Panc1 (cell line): ENCODE results near the gene GCAT. TPM values are rescaled to one million over a fixed set of nuclear protein-coding genes. Genes with fewer than 3 reads are reported as not detected.

Source experiments
- ATAC-seq: fragments of 200-7000 bp; cut with Tn5 transposase; 2 replicates; pipeline ENCODE4 v1.9.1; 2020; ENCODE audit warnings: mild to moderate bottlenecking, moderate library complexity
- BruUV-seq: library from RNA; stranded (reverse); fragments of 400-500 nt; replicated peaks from 2 replicates; lab custom pipeline; 2021; lab: Mats Ljungman, UMichigan
- CTCF ChIA-PET: fragments of 300-600 bp; sonication (Branson Sonifier 250); formaldehyde crosslinking; loops from one replicate; lab custom pipeline; 2022; ENCODE audit warnings: antibody characterized with exemption; lab: Charles Lee
- POLR2A ChIA-PET: fragments of 300-600 bp; sonication (Branson Sonifier 250); formaldehyde crosslinking; loops from one replicate; lab custom pipeline; 2022; ENCODE audit warnings: antibody characterized with exemption; lab: Charles Lee
- DNase-seq: peaks from one replicate; pipeline ENCODE4 v3.0.0-alpha.2; 2010; ENCODE audit warnings: low read depth, low spot score
- H3K27ac ChIP-seq: 2 replicates; pipeline ENCODE4 v1.5.1; 2011; ENCODE audit warnings: mild to moderate bottlenecking, low read length, inconsistent platforms
- H3K27me3 ChIP-seq: fragments of 200-500 bp; sonication (Bioruptor generic); 2 replicates; pipeline ENCODE4 v1.6.0; 2014; ENCODE audit warnings: low read length, inconsistent platforms; ENCODE audit not compliant: control insufficient read depth, insufficient read depth
- H3K36me3 ChIP-seq: fragments of 200-500 bp; sonication (Bioruptor generic); 2 replicates; pipeline ENCODE4 v1.5.1; 2014; ENCODE audit warnings: inconsistent platforms, mild to moderate bottlenecking, low read length, moderate library complexity; ENCODE audit not compliant: control insufficient read depth, insufficient read depth
- H3K4me1 ChIP-seq: 2 replicates; pipeline ENCODE4 v1.5.1; 2011; ENCODE audit warnings: inconsistent platforms, mild to moderate bottlenecking, low read length, moderate library complexity; ENCODE audit not compliant: control insufficient read depth, insufficient read depth
- H3K4me3 ChIP-seq, 2 experiments: 2 replicates each; pipeline ENCODE4 v1.5.1; 2011 to 2012; ENCODE audit warnings: low read depth in 2 of 2, low read length in 2 of 2, mild to moderate bottlenecking in 2 of 2, inconsistent platforms in 1 of 2, moderate library complexity in 1 of 2
- H3K9me3 ChIP-seq: fragments of 200-500 bp; sonication (Bioruptor generic); 2 replicates; pipeline ENCODE4 v1.5.1; 2014; ENCODE audit warnings: low read depth, mild to moderate bottlenecking, inconsistent platforms, low read length, moderate library complexity; ENCODE audit not compliant: control insufficient read depth, insufficient read depth
- POLR2AphosphoS5 ChIP-seq: IDR thresholded peaks from 2 replicates; pipeline ENCODE4 v1.6.1; 2012; ENCODE audit warnings: mild to moderate bottlenecking, low read depth, low read length, moderate library complexity
- SIN3A ChIP-seq: IDR thresholded peaks from 2 replicates; pipeline ENCODE4 v1.6.1; 2012; ENCODE audit warnings: low read depth, mild to moderate bottlenecking, low read length, moderate library complexity, borderline replicate concordance; ENCODE audit not compliant: insufficient read depth
- TCF7L2 ChIP-seq: IDR thresholded peaks from 2 replicates; pipeline ENCODE4 v1.6.1; 2011; ENCODE audit warnings: mild to moderate bottlenecking, low read depth, low read length, inconsistent platforms
- in situ Hi-C: cut with HindIII; loops from 2 replicates; pipeline ENCODE4 v1.10.0; 2016; ENCODE audit warnings: low sequenced_read_pairs, low pct_unique_long_range_greater_than_20kb
- intact Hi-C: fragments of 100-400 bp; cut with micrococcal nuclease; formaldehyde crosslinking; loops from one replicate; pipeline ENCODE4 v1.10.0; 2022; ENCODE audit not compliant: unreplicated experiment
- total RNA-seq: library from RNA; stranded (reverse); gene quantifications from one replicate; pipeline ENCODE4 v1.2.1, GENCODE V29; 2021; ENCODE audit not compliant: unreplicated experiment
- TF ChIP-seq, protein P1 (sequence below): fragments of 450-650 bp; IDR thresholded peaks from 2 replicates; pipeline ENCODE4 v1.5.1; 2017; ENCODE audit warnings: mild to moderate bottlenecking
- TF ChIP-seq, protein P2 (sequence below), 2 experiments: IDR thresholded peaks; 2 replicates each; pipeline ENCODE4 v1.6.1; 2011 to 2012; ENCODE audit warnings: low read depth in 2 of 2, control low read depth in 1 of 2, low read length in 1 of 2, mild to moderate bottlenecking in 1 of 2, moderate library complexity in 1 of 2; ENCODE audit not compliant: insufficient read depth in 1 of 2

GCAT gene
- total RNA-seq, 1 experiment from 2014 or later: 11.2 TPM

DNA sequence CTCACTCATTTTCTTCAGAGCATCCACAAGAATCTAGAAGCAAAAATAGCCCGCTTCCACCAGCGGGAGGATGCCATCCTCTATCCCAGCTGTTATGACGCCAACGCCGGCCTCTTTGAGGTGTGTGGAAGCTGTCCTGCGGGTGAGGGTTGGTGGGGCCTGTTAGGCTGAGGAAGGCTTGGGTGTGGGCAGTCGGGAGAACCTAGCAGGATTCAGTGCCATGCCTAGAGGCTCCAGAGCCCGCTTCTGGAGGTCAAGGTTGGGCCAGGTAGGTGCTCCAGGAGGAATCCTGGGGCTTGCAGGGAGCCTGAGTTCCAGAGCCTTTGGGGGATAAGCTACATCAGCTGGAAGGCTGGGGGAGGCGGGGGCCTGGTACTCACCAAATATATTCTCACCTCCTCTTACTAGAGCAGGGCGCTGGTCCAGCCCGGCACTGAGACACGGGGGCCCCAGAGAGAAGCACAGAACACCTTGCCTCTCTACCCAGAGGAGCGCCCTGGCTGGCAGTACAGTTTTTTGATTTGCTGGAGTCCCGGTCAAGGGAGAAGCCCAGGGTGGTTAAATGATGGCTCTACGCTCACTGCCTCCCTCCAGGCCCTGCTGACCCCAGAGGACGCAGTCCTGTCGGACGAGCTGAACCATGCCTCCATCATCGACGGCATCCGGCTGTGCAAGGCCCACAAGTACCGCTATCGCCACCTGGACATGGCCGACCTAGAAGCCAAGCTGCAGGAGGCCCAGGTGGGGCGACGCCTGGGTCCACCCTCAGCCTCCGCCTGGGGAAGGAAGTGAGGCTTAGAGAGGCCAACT, 5.3 kb downstream of the GCAT start:
- BruUV-seq: no TSS peak
- Histone ChIP-seq H3K4me1 (no peaks in the 10 kb centered on the region), H3K27me3 (no peaks in the 10 kb centered on the region), H3K27ac (no peak overlapping the region), H3K9me3 (no peaks in the 10 kb centered on the region), H3K4me3 (no peak overlapping the region), H3K36me3 (no peaks in the 10 kb centered on the region)
- DNase-seq (no peak), ATAC-seq (no peak)
- ChIA-PET POLR2A (interaction anchor here (0.5 kb wide), 1 partner anchor 92 kb away, joined by 3 read pairs; no protein-coding TSS in a partner anchor), CTCF (no interaction called here)
- intact Hi-C loops: no loop called here
- no peak for TF ChIP-seq POLR2AphosphoS5
- TF ChIP-seq TCF7L2: no peak
- TF ChIP-seq, protein P1, sequence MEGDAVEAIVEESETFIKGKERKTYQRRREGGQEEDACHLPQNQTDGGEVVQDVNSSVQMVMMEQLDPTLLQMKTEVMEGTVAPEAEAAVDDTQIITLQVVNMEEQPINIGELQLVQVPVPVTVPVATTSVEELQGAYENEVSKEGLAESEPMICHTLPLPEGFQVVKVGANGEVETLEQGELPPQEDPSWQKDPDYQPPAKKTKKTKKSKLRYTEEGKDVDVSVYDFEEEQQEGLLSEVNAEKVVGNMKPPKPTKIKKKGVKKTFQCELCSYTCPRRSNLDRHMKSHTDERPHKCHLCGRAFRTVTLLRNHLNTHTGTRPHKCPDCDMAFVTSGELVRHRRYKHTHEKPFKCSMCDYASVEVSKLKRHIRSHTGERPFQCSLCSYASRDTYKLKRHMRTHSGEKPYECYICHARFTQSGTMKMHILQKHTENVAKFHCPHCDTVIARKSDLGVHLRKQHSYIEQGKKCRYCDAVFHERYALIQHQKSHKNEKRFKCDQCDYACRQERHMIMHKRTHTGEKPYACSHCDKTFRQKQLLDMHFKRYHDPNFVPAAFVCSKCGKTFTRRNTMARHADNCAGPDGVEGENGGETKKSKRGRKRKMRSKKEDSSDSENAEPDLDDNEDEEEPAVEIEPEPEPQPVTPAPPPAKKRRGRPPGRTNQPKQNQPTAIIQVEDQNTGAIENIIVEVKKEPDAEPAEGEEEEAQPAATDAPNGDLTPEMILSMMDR: no peak
- TF ChIP-seq, protein P2, sequence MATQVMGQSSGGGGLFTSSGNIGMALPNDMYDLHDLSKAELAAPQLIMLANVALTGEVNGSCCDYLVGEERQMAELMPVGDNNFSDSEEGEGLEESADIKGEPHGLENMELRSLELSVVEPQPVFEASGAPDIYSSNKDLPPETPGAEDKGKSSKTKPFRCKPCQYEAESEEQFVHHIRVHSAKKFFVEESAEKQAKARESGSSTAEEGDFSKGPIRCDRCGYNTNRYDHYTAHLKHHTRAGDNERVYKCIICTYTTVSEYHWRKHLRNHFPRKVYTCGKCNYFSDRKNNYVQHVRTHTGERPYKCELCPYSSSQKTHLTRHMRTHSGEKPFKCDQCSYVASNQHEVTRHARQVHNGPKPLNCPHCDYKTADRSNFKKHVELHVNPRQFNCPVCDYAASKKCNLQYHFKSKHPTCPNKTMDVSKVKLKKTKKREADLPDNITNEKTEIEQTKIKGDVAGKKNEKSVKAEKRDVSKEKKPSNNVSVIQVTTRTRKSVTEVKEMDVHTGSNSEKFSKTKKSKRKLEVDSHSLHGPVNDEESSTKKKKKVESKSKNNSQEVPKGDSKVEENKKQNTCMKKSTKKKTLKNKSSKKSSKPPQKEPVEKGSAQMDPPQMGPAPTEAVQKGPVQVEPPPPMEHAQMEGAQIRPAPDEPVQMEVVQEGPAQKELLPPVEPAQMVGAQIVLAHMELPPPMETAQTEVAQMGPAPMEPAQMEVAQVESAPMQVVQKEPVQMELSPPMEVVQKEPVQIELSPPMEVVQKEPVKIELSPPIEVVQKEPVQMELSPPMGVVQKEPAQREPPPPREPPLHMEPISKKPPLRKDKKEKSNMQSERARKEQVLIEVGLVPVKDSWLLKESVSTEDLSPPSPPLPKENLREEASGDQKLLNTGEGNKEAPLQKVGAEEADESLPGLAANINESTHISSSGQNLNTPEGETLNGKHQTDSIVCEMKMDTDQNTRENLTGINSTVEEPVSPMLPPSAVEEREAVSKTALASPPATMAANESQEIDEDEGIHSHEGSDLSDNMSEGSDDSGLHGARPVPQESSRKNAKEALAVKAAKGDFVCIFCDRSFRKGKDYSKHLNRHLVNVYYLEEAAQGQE (IDR thresholded peaks at IDR 0.05; ENCODE audit: insufficient read depth in 1 of 2, low read depth in 2 of 2, low read length in 1 of 2): no peak
- no peak for TF ChIP-seq SIN3A
- in situ Hi-C loops: no loop called here

DNA sequence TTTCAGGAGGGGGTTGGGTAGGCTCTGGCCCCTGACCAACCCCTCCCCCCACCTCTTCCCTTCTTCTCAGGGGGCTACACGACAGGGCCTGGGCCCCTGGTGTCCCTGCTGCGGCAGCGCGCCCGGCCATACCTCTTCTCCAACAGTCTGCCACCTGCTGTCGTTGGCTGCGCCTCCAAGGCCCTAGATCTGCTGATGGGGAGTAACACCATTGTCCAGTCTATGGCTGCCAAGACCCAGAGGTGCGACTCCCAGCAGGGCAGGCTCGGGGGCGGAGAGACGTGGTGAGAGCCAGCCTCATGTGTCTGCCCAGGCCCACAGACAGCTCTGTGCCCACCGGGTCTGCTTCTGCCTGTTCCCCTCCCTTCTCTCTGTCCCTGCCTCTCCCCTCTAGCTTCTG, 7.9 kb downstream of the GCAT start:
- in situ Hi-C loops: no loop called here
- CTCF ChIA-PET: no interaction called here
- TF ChIP-seq, protein P1: no peak
- TF ChIP-seq, protein P2 (IDR thresholded peaks at IDR 0.05; ENCODE audit: insufficient read depth in 1 of 2, low read depth in 2 of 2, low read length in 1 of 2): no peak
- TF ChIP-seq POLR2AphosphoS5: no peak
- TF ChIP-seq SIN3A: no peak
- TF ChIP-seq TCF7L2: no peak

More for the DNA sequence above, 7.9 kb downstream of the GCAT start:
- Histone ChIP-seq H3K4me1 (no peaks in the 10 kb centered on the region), H3K9me3 (no peaks in the 10 kb centered on the region), H3K36me3 (no peaks in the 10 kb centered on the region), H3K27ac (no peak overlapping the region), H3K4me3 (no peak overlapping the region), H3K27me3 (no peaks in the 10 kb centered on the region)
- intact Hi-C loops: loop anchor here (5.0 kb wide), 1 partner anchor 47 kb away; no protein-coding TSS in a partner anchor
- DNase-seq (no peak), ATAC-seq (no peak)
- no TSS peak for BruUV-seq
- POLR2A ChIA-PET: no interaction called here
